HepG2 (cell line): Measurements from ENCODE around the gene CSMD2. TPM values are rescaled to one million over a fixed set of nuclear protein-coding genes. Genes with fewer than 3 reads are reported as not detected.

Source experiments
- ATAC-seq: fragments of 200-7000 bp; cut with Tn5 transposase; 3 replicates; pipeline ENCODE4 v1.9.1; 2020; ENCODE audit warnings: mild to moderate bottlenecking, moderate library complexity
- BruUV-seq: library from RNA; stranded (reverse); fragments of 400-500 nt; replicated peaks from 2 replicates; lab custom pipeline; 2021; lab: Mats Ljungman, UMichigan
- CTCF ChIA-PET: fragments of 300-600 bp; formaldehyde crosslinking; extraction: SDS; loops from one replicate; lab custom pipeline; 2021; ENCODE audit warnings: low total read pairs, inconsistent platforms, low intra/inter-chr PET ratio; lab: Yijun Ruan, JAX
- POLR2A ChIA-PET: fragments of 350-600 bp; sonication (Branson Sonifier 250); formaldehyde crosslinking; loops from one replicate; lab custom pipeline; 2020; ENCODE audit warnings: antibody characterized with exemption, inconsistent platforms; lab: Yijun Ruan, JAX
- DNase-seq: peaks from one replicate; pipeline ENCODE4 v3.0.0-alpha.2; 2015; ENCODE audit warnings: low spot score
- FAIRE-seq: peaks from 3 replicates; lab custom pipeline; 2011; peaks lifted over from hg19 to GRCh38; lab: Jason Lieb, UNC
- H2AFZ ChIP-seq: one replicate; pipeline ENCODE4 v1.6.1; 2011; ENCODE audit warnings: low read length, inconsistent platforms
- H3K27ac ChIP-seq: fragments of 300-600 bp; 3 replicates; pipeline ENCODE4 v1.8.0; 2011; ENCODE audit warnings: mixed run types, mild to moderate bottlenecking, mixed read lengths, low read length, inconsistent platforms; ENCODE audit not compliant: insufficient read depth; ENCODE audit errors: extremely low read length
- H3K27me3 ChIP-seq, 2 experiments: fragments of 200-600 bp in 1 of 2; 2 replicates in 1 of 2; 3 replicates in 1 of 2; pipeline versions ENCODE4 v1.6.0 to v1.8.0; 2011; ENCODE audit warnings: low read length in 2 of 2, mild to moderate bottlenecking in 2 of 2, moderate library complexity in 2 of 2, inconsistent platforms in 1 of 2; ENCODE audit not compliant: insufficient read depth in 2 of 2, control insufficient read depth in 1 of 2
- H3K36me3 ChIP-seq, 2 experiments: fragments of 200-600 bp in 1 of 2; replicated peaks in 1 of 2; 2 replicates in 1 of 2; 3 replicates in 1 of 2; pipeline versions ENCODE4 v1.5.1 to v1.8.0; 2011; ENCODE audit warnings: low read length in 2 of 2, inconsistent platforms in 1 of 2; ENCODE audit not compliant: insufficient read depth in 2 of 2, control insufficient read depth in 1 of 2
- H3K4me1 ChIP-seq: 2 replicates; pipeline ENCODE4 v1.5.1; 2012; ENCODE audit warnings: low read length, inconsistent platforms; ENCODE audit not compliant: insufficient read depth
- H3K4me2 ChIP-seq: 2 replicates; pipeline ENCODE4 v1.6.0; 2011; ENCODE audit warnings: low read depth, low read length, inconsistent platforms
- H3K4me3 ChIP-seq, 3 experiments: fragments of 200-600 bp in 1 of 3; sonication (generic), shearing (Covaris generic) in 1 of 3; replicated peaks in 1 of 3; 2 replicates each; pipeline ENCODE4 v1.5.1; 2011 to 2016; ENCODE audit warnings: low read length in 3 of 3, inconsistent platforms in 2 of 3, low read depth in 2 of 3, mild to moderate bottlenecking in 2 of 3, control low read depth in 1 of 3, mixed read lengths in 1 of 3; ENCODE audit not compliant: insufficient read depth in 1 of 3
- H3K79me2 ChIP-seq: one replicate; pipeline ENCODE4 v1.6.1; 2011; ENCODE audit warnings: low read length, inconsistent platforms; ENCODE audit not compliant: insufficient read depth
- H3K9ac ChIP-seq: 2 replicates; pipeline ENCODE4 v1.6.0; 2011; ENCODE audit warnings: mild to moderate bottlenecking, low read depth, low read length, inconsistent platforms; ENCODE audit not compliant: insufficient read depth
- H3K9me3 ChIP-seq: 2 replicates; pipeline ENCODE4 v1.5.1; 2012; ENCODE audit warnings: mild to moderate bottlenecking, low read length
- H4K20me1 ChIP-seq: 2 replicates; pipeline ENCODE4 v1.6.0; 2011; ENCODE audit warnings: inconsistent platforms, mild to moderate bottlenecking, low read length, moderate library complexity; ENCODE audit not compliant: insufficient read depth
- FOXC1 ChIP-seq: sonication (generic); formaldehyde crosslinking; IDR thresholded peaks from 2 replicates; pipeline ENCODE4 v1.8.0; 2022; ENCODE audit warnings: mild to moderate bottlenecking, missing genetic modification reagents, borderline replicate concordance
- HMGXB4 ChIP-seq, 2 experiments: sonication (generic) in 1 of 2; formaldehyde crosslinking in 1 of 2; IDR thresholded peaks; 2 replicates each; pipeline versions ENCODE4 v1.4.0 to v1.6.1; 2018 to 2020; ENCODE audit warnings: missing genetic modification reagents in 2 of 2, borderline replicate concordance in 1 of 2, low read depth in 1 of 2, mild to moderate bottlenecking in 1 of 2, missing biosample characterization in 1 of 2
- NPAS2 ChIP-seq: sonication (generic); formaldehyde crosslinking; IDR thresholded peaks from 2 replicates; pipeline ENCODE4 v1.8.0; 2022; ENCODE audit warnings: mild to moderate bottlenecking, missing genetic modification reagents, borderline replicate concordance
- ZNF687 ChIP-seq: sonication (generic); formaldehyde crosslinking; IDR thresholded peaks from 2 replicates; pipeline ENCODE4 v1.5.1; 2020; ENCODE audit warnings: mild to moderate bottlenecking, missing genetic modification reagents, moderate library complexity
- ZNF788 ChIP-seq: sonication (generic); formaldehyde crosslinking; IDR thresholded peaks from 2 replicates; pipeline ENCODE4 v1.5.0; 2020; ENCODE audit warnings: mild to moderate bottlenecking, missing genetic modification reagents, borderline replicate concordance
- WGBS: methylation state at CpG from one replicate; pipeline ENCODE4 v1.1.6; 2017; ENCODE audit warnings: low lambda C conversion rate; 5-methylcytosine and 5-hydroxymethylcytosine counted together
- in situ Hi-C: cut with HindIII; loops from 2 replicates; pipeline ENCODE4 v1.10.0; 2017; ENCODE audit warnings: low pct_unique_long_range_greater_than_20kb; ENCODE audit not compliant: extremely low pct_ligation_motif_present
- intact Hi-C: fragments of 100-400 bp; cut with micrococcal nuclease; formaldehyde crosslinking; loops from one replicate; pipeline ENCODE4 v1.10.0; 2022; ENCODE audit not compliant: unreplicated experiment
- polyA plus RNA-seq, 8 experiments: library from polyadenylated mRNA; depleted of rRNA in 3 of 8; stranded (reverse) in 7 of 8; unstranded in 1 of 8; fragments of >200 nt; fragmentation: Illumina TruSeq in 4 of 8; extraction: Trizol in 4 of 8; gene quantifications; 2 replicates each; pipeline versions ENCODE4 v1.2.1 to v1.2.3, GENCODE V29; 2011 to 2016; ENCODE audit warnings: low read depth in 4 of 8, missing spikeins in 1 of 8, mixed read lengths in 1 of 8; ENCODE audit not compliant: insufficient read depth in 1 of 8
- total RNA-seq, 5 experiments: library from RNA; depleted of rRNA; stranded (reverse); fragments of >200 nt; fragmentation: Illumina TruSeq; extraction: Trizol; gene quantifications; 2 replicates each; pipeline ENCODE4 v1.2.3, GENCODE V29; 2016; ENCODE audit warnings: low read depth in 1 of 5

CSMD2 gene
- total and polyA plus RNA-seq, 2 of the 13 experiments (the other 11 are each of a cell fraction or from before 2014, with no cell fraction given), result not detected

- TF ChIP-seq NPAS2 (CRISPR knock-in tag) (no peak), ZNF687 (CRISPR knock-in tag) (no peak), ZNF788 (no peak), HMGXB4 (CRISPR knock-in tag; IDR thresholded peaks at IDR 0.05; ENCODE audit: borderline replicate concordance in 1 of 2, low read depth in 1 of 2) (no peak), FOXC1 (CRISPR knock-in tag) (no peak)
- DNase-seq (no peak), ATAC-seq (no peak), FAIRE-seq (no peak)
- Histone ChIP-seq H3K4me3 (no peak overlapping the region), H3K27ac (no peak overlapping the region), H3K9me3 (no peaks in the 10 kb centered on the region), H3K9ac (no peak overlapping the region), H4K20me1 (no peaks in the 10 kb centered on the region), H3K4me1 (no peaks in the 10 kb centered on the region), H2AFZ (no peak overlapping the region), H3K27me3 (peaks cover 0 to 3% of the 10 kb centered on the region in 2 experiments; a peak in 1 of 5 replicates), H3K36me3 (no peaks in the 10 kb centered on the region), H3K79me2 (no peaks in the 10 kb centered on the region), H3K4me2 (no peak overlapping the region)
- POLR2A ChIA-PET, result no interaction called here
- CTCF ChIA-PET, result no interaction called here
- in situ Hi-C loops (no loop called here), intact Hi-C loops (no loop called here)
- WGBS, result 23% methylated on average over 7 of the region's 7 CpGs
- no TSS peak for BruUV-seq
Observed at GRCh38 chr1:33819913-33820311, 345.1 kb downstream of the CSMD2 start.
